Keratinocyte (primary cell): ENCODE measurements around the gene PSMA3.

ENCODE experiments used
- CTCF ChIP-seq, 3 experiments: IDR thresholded peaks in 1 of 3; conservative IDR thresholded peaks in 1 of 3; optimal IDR thresholded peaks in 1 of 3; 2 replicates in 2 of 3; 3 replicates in 1 of 3; pipeline versions ENCODE3 to v1.5.1; 2011; ENCODE audit warnings: low read length in 3 of 3, mild to moderate bottlenecking in 3 of 3, moderate library complexity in 2 of 3, control low read depth in 1 of 3, inconsistent platforms in 1 of 3; ENCODE audit not compliant: insufficient read depth in 2 of 3; ENCODE audit errors: extremely low read depth in 1 of 3
- EZH2 ChIP-seq: IDR thresholded peaks from one replicate; pipeline ENCODE4 v1.6.1; 2012; ENCODE audit warnings: inconsistent platforms, mild to moderate bottlenecking, low read length, moderate library complexity

GRCh38 chr14:58274881-58275280 lies 30.2 kb downstream of the PSMA3 start:
- TF ChIP-seq CTCF (optimal IDR thresholded peaks at IDR 0.05 in 1 of 3, IDR thresholded peaks at IDR 0.05 in 1 of 3, conservative IDR thresholded peaks at IDR 0.05 in 1 of 3; ENCODE audit: extremely low read depth in 1 of 3, insufficient read depth in 2 of 3, low read length in 3 of 3) (no peak), EZH2 (no peak)
